HL-60/S4 (cell line): ENCODE measurements around the gene SHC2.
"Not testable (repeated sequence)": the region's sequence is repeated elsewhere in the genome, so short reads cannot be mapped to it uniquely, and the experiment has no call there.

Source experiments
- in situ Hi-C: fragments of 300-500 bp; cut with MboI; formaldehyde crosslinking; loops from 2 replicates; pipeline ENCODE4 v1.14.3; 2022; ENCODE audit warnings: low sequenced_read_pairs

The SHC2 gene

DNA sequence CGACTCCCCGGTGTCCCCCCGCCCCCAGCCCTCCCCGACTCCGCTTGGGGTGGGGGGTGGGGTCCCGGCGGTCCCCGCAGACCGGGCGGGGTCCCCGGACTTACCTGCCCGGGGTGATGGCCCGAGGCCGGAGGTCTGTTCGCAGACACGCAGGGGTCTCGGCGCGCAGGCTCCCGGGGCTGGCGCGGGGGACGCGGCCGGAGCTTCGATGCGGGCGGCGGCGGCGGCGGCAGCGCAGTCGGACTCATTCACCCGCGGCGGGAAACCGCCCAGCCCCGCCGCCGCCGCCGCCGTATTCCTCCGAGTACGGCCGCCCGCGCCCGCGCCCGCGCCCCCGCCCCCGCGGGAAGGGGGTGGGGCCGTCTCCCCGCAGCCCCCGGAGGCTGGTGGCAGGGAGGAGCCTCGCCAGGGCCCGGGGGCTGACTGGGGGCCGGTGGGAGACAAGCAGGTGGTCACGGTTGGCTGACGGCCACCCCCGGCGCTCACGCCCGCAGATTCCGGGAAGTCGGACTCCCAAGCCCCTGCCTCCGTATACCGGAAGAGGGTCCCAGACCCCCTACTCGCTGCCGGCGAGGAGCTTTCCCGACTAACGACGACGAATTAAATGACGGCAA, 51.8 kb downstream of the SHC2 start, which contains the start of gene C2CD4C:
TSS of gene C2CD4C (minus strand) at position 246 of the 614 bp plus-strand sequence. CDS start 786 bp downstream, outside the sequence.
- in situ Hi-C loops, result no loop called here

GRCh38 chr19:408441-408901, 52.4 kb downstream of the SHC2 start:
- in situ Hi-C loops, result no loop called here

DNA sequence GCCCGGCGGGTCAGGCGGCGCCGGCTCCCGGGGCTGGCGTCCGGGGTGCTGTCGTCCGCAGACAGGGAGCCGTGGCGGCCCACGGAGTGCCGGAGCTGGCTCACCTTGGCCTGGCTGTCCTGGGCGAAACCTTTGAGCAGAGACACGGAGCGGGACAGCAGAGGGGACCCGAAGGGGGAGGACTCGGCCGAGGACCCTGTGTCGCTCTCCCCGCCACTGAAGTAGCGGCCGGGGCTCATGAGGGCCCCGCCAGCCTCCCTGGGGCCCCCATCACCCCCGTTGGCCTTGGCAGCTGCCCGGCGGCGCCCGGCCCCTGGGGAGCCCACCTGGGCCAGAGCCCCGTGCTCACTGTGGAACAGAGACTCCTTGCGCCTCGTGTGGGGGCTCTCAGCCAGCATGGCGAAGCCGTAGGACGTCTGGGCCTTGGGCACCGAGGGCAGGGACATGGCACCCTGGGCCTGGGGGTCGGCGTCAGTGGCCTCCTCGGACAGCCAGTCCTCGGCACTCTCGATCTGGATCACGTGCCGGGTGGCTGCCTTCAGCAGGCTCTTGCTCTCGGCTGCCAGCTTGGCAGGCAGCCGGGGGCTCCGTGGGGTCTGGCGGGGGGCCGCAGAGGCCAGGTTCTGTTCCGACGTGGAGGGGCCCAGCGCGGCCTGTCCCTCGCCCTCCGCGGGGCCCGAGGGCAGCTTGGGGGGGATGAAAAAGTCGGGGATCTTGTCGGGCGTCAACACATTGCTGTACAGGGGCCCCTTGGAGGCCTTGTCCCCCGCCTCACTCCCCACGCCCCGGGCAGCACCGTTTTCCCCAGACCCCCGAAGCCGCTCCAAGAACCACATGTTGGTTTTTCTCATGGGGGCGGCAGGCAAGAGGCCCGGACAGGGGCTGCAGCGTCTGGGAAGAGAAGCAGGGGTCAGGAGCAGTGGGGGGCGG, 53.1 kb downstream of the SHC2 start:
- in situ Hi-C loops, result no loop called here

- in situ Hi-C loops, result no loop called here
Observed at GRCh38 chr19:406971-407510, 53.8 kb downstream of the SHC2 start.

DNA sequence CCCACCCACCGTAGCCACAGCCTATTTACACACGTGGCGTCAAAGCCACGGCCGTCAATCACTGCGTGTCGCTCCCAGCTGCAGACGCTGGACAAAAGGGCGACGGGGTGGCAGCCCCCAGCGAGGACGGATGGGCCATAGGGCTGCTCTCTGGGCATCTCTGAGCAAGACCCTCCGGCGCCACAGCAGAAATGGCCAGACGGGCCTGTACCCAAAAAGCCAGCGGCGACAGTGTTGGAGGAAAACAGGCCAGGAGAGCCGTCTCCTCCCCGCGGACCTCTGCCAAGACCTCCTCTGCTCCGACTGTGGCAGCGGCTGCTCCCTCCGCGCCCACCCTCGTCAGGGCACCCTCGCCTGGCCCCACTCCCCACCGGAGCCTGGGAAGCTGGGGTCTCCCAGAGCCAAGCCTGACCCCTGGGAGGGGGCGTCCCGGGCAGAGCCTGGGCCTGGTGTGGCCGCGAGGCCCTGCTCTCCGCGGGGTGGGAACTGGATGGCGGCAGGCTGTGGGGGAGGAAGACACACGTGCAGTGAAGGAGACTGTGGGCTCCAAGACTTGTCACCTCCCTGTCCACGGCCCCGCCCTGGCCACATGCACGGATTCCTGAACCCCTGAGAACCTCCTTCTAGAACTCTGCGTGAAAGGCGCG, 54.6 kb downstream of the SHC2 start:
- in situ Hi-C loops, result no loop called here

DNA sequence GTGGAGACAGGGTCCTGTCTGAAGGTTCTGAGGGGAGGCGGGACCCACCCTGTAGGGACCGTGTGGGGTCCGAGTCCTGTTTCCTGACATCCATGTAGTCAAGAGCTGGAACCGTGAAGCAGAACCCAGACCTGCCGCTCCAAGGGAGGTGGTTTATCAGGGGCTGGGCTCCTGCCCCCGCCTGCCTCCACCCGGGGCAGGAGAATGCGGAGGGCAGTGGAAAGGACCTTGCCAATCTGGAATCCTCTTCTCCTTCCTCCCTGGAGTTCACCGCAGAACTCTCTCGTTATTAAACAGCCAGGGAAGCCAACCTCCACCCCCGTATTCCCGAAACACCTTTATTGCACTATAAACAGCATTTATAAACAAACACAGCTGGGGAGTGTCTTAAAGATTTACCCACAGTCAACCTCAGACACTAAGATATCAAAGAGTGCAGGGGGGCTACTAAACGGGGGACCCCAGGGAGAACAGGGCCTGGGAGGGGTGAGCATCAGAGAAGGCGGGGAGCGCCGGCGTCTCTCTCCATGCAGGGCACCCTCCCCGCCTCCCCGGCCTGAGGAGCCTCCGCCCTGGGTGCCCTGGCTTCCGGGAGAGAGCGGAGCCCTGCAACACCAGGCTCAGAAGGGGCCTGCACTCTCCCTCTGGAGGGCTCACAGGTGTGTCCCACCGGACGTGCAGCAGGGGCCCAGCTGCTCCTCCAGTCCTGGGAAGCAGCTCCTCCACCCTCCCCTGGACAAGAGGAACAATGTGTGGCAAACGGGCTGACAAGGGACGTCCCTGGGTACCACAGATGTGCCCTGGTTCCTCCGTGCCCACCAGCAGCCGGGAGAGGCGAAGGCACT, 55.5 kb downstream of the SHC2 start:
- in situ Hi-C loops, result no loop called here

DNA sequence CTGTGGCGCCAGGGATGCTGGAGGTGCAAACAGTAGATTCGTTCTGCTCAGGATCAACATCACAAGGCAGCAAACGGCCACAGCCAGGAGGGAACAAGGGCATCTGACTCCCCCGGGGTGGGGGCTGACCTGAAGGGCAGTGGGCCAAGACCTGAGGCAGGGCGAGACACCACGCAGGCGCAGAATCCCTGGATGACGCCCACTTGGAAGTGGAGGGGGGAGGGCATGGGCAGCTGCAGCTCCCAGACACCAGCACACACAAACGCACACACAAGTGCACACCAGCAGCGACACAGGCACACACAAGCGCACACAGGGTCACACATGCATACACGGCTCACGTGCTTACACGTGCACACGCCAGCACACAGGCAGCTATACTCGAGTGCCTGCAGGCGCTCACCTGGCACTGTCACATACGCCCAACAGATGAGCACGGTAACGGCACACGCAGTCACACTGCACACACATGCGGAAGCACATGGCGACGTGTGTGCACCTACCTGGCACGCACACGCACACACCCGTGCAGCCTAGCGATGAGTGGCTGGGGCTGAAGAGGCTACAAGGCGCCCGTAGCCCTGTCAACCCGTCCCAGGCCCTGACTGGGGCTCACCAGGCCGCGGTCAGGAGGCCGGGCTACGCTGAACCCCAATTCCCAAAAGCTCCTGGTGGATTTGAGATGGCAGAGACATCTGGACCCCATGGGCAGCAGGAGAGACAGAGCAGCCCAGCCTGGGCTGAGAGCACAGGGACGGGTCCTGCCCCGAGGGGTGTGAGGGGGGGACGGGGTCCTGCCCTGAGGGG, 57.4 kb downstream of the SHC2 start:
- in situ Hi-C loops, result no loop called here

DNA sequence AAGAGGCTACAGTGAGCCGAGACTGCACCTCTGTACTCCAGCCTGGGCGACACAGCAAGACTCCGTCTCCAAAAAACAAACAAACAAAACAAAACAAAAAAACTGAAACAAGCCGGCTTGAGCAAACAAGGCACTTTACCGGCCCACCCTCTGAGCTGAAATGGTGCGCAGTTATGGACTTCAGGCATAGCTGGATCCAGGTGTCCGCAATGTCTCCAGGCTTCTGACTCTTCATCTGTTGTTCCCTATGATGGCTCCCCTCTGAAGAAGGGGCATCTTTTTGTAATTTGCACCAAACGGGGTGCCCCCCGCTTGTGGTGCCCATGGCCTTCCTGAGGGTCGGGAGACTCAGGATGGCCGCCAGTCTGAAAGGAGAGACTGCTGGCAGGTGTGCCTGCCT, 58.0 kb downstream of the SHC2 start:
- in situ Hi-C loops, result no loop called here

DNA sequence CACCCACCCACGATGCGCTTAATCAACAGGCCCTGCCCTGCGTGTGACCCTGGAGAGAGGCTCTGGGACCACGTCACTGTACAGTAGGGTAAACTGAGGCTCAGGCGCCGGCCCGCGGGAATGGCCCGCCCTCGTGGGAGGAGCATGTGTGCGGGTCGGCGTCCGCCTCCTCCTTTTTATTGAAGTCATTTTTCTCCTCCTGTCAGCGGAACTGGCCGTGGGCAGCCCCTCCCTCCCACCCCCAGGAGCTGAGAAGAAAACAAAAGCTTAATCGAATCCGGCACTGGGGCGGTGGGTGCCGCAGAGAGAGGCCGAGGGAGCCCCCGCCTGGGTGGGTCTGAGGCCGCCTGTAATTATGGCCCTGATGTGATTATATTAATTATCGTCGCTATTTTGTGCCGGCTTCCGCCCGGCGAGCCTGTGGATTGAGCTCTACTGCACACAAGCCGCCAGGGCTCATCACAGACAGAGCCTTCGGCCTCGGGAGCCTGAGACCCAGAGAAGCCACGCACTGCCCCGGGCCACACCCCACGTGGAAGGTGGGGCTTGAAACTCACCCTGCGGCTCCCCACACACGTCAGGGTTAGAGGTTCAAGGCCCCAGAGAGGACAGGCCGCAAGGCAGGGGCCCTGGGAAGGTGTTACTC, 58.8 kb downstream of the SHC2 start:
- in situ Hi-C loops, result no loop called here

DNA sequence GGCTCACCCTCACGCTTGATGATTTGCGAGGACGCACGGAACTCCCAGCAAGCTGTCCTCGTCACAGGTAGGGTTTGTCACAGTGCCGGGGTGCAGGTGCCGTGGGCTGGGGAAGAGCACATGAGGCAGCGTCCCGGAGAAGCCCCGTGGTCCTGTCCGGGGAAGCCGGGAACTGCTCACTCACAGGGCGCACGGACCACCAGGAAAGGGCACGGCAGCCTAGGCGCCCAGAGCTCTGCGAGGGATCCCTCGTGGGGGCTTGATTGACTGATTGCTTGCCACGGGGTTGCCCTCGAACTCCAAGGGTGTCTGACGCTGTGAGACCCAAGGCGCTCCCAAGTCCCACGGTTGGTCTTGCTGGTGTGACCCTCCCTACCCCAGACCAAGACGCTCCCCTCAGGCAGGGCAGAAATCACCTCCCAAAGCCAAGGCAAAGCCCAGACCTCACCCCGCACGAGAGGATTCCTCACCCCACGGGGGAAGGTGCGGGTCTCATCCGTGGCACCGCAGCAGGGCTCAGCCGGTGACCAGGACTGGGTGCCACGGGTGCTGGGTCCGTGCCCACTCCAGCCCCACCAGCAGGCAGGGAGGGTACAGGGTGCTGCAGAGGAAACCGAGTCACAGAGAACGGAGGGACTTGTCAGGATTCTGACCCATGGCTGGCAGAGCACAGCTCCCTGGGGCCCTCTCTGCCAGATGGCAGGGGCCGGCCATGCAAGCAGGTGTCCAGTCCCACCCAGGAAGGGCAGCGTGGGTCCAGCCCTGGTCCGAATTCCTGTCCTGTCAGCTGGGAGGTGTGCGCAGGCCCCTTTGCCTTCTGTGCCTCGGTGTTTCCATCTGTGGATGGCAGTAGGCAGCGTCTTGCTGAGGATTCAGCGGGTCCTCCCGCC, 59.6 kb downstream of the SHC2 start:
- in situ Hi-C loops, result no loop called here

- in situ Hi-C loops, result no loop called here
Observed at GRCh38 chr19:399370-399769, 61.5 kb downstream of the SHC2 start.

- in situ Hi-C loops, result no loop called here
Observed at GRCh38 chr19:398719-399118, 62.1 kb downstream of the SHC2 start.

GRCh38 chr19:397941-398706, 62.7 kb downstream of the SHC2 start:
- in situ Hi-C loops, result no loop called here

DNA sequence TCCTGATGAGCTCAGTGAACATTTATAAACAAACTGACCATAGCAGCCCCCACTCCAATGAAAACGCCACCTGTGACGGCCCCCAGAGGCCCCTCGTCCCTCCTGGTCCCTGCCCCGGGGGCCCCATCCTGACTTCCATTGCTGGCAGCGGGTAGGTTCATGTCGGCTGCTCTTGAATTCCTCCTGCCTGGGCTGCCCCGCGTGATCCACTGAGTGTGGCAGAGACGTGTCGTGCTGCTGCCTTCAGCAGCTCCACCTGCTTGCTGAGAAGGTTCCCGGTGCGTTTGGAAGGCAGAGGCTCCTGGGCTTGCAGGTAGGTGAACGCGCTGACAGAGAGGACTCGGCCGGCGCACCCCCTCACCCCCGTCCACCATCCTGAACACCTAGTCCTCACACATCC, 63.5 kb downstream of the SHC2 start:
- in situ Hi-C loops, result no loop called here

DNA sequence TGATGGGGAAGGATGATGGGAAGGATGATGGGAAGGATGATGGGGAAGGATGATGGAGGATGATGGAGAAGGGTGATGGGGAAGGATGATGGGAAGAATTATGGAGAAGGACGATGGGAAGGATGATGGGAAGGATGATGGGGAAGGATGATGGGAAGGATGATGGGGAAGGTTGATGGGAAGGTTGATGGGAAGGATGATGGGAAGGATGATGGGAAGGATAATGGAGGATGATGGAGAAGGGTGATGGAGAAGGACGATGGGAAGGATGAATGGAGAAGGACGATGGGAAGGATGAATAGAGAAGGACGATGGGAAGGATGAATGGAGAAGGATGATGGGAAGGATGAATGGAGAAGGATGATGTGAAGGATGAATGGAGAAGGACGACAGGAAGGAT, 65.4 kb downstream of the SHC2 start:
- in situ Hi-C loops, result no loop called here

- in situ Hi-C loops, result not testable (repeated sequence)
Observed at GRCh38 chr19:394857-395256, 66.0 kb downstream of the SHC2 start.

GRCh38 chr19:393560-393959, 67.3 kb downstream of the SHC2 start:
- in situ Hi-C loops, result not testable (repeated sequence)
